ENCODE data around the gene OTOG.

OTOG gene

GRCh38 chr11:17573526-17573925, 26.5 kb downstream of the OTOG start:
- no peak overlapping the region for H3K27ac ChIP-seq (ENCODE audit: low read depth, low read length)
- no peaks in the 10 kb centered on the region for H3F3A ChIP-seq (ENCODE audit: insufficient read depth)
- no peak overlapping the region for H2AFZ ChIP-seq (ENCODE audit: low read depth, low read length, severe bottlenecking)
- no peaks in the 10 kb centered on the region for H3K36me3 ChIP-seq (ENCODE audit: low read length)
- H4K20me1 ChIP-seq (ENCODE audit: low read depth, low read length) = no peaks in the 10 kb centered on the region
- H3K9me2 ChIP-seq (replicated peaks; ENCODE audit: insufficient read depth, low read length) = no peaks in the 10 kb centered on the region
- H3K9me3 ChIP-seq (ENCODE audit: insufficient read depth, low read length) = no peaks in the 10 kb centered on the region
- H3K27me3 ChIP-seq (ENCODE audit: low read length) = no peaks in the 10 kb centered on the region
- TF ChIP-seq EZH2phosphoT487 (conservative IDR thresholded peaks at IDR 0.05; ENCODE audit: low read length) (no peak), CTCF (IDR thresholded peaks at IDR 0.05; ENCODE audit: insufficient read depth, low read length, poor library complexity, severe bottlenecking) (no peak)
- no peak overlapping the region for H3K9ac ChIP-seq (ENCODE audit: low read length)
- H3K4me2 ChIP-seq (ENCODE audit: low read depth, low read length, poor library complexity, severe bottlenecking) = no peak overlapping the region
- no peak overlapping the region for H3K4me3 ChIP-seq (ENCODE audit: insufficient read depth, low read length, poor library complexity, severe bottlenecking)
- no peaks in the 10 kb centered on the region for H3K79me2 ChIP-seq (ENCODE audit: insufficient read depth, low read length)

GRCh38 chr11:17574141-17575091, 27.4 kb downstream of the OTOG start:
- no peak overlapping the region for H2AFZ ChIP-seq (ENCODE audit: low read depth, low read length, severe bottlenecking)
- H3K9ac ChIP-seq (ENCODE audit: low read length) = no peak overlapping the region
- no peak overlapping the region for H3K4me3 ChIP-seq (ENCODE audit: insufficient read depth, low read length, poor library complexity, severe bottlenecking)
- H3K27ac ChIP-seq (ENCODE audit: low read depth, low read length) = no peak overlapping the region
- no peak overlapping the region for H3K4me2 ChIP-seq (ENCODE audit: low read depth, low read length, poor library complexity, severe bottlenecking)
- H3K79me2 ChIP-seq (ENCODE audit: insufficient read depth, low read length) = no peaks in the 10 kb centered on the region
- no peaks in the 10 kb centered on the region for H3K27me3 ChIP-seq (ENCODE audit: low read length)
- no peaks in the 10 kb centered on the region for H3K9me3 ChIP-seq (ENCODE audit: insufficient read depth, low read length)
- TF ChIP-seq CTCF (IDR thresholded peaks at IDR 0.05; ENCODE audit: insufficient read depth, low read length, poor library complexity, severe bottlenecking) (no peak), EZH2phosphoT487 (conservative IDR thresholded peaks at IDR 0.05; ENCODE audit: low read length) (no peak)
- no peaks in the 10 kb centered on the region for H3K36me3 ChIP-seq (ENCODE audit: low read length)
- H4K20me1 ChIP-seq (ENCODE audit: low read depth, low read length) = no peaks in the 10 kb centered on the region
- H3F3A ChIP-seq (ENCODE audit: insufficient read depth) = no peaks in the 10 kb centered on the region
- no peaks in the 10 kb centered on the region for H3K9me2 ChIP-seq (replicated peaks; ENCODE audit: insufficient read depth, low read length)

DNA sequence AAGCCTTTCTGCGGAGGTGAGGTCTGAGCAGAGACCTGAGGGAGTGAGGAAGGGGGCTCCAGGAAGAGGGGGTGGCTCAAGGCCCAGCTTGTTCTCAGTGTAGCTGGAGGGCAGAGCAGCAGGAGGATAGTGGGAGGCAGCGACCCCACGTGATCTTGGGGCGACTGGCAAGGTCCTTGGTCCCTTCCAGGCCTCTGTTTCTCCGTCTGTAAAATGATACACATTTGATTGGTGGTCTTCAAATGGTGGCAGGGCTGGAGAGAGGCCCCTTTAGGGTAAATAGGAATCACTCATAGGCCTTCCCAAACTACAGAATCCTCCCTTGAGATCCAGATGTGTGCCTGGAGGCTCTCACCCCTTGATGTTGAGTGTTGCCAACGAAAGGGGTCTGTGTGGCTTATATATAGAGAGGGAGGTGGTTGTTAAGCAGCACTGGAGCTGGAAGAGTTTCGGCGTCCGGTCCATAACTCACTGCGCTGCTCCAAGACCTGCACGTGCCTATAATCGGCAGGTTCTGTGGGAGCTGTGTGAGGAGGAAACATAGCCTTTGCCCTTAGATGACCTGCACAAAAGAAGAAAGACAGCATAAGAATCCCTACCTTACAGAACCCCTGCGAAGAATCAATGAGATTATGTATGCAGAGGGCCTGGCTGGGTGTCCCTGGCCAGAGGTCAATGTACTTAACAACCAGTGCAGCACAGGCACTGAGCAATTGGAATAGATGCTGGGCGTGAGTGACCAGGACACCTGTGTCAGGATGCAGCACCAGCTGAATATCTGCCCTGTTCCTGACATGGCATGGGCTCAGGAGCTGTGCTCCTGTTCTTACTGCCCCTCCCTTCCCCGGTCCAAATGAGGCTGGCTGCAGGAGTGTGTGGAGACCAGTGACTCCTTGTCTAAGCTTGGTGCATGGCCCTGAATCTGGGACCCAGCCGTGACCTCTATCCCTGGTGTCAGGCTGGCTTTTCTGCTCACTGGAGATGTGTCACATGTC, 28.7 kb downstream of the OTOG start:
- TF ChIP-seq EZH2phosphoT487 (conservative IDR thresholded peaks at IDR 0.05; ENCODE audit: low read length) = no peak
- no peak for TF ChIP-seq CTCF (IDR thresholded peaks at IDR 0.05; ENCODE audit: insufficient read depth, low read length, poor library complexity, severe bottlenecking)
- H4K20me1 ChIP-seq (ENCODE audit: low read depth, low read length) = no peaks in the 10 kb centered on the region

More for the DNA sequence above, 28.7 kb downstream of the OTOG start:
- no peak overlapping the region for H3K9ac ChIP-seq (ENCODE audit: low read length)
- H3K27me3 ChIP-seq (ENCODE audit: low read length) = no peaks in the 10 kb centered on the region
- no peaks in the 10 kb centered on the region for H3K9me2 ChIP-seq (replicated peaks; ENCODE audit: insufficient read depth, low read length)
- H2AFZ ChIP-seq (ENCODE audit: low read depth, low read length, severe bottlenecking) = no peak overlapping the region
- no peaks in the 10 kb centered on the region for H3K79me2 ChIP-seq (ENCODE audit: insufficient read depth, low read length)
- H3K4me3 ChIP-seq (ENCODE audit: insufficient read depth, low read length, poor library complexity, severe bottlenecking) = no peak overlapping the region
- no peaks in the 10 kb centered on the region for H3K36me3 ChIP-seq (ENCODE audit: low read length)
- no peak overlapping the region for H3K27ac ChIP-seq (ENCODE audit: low read depth, low read length)
- H3K4me2 ChIP-seq (ENCODE audit: low read depth, low read length, poor library complexity, severe bottlenecking) = no peak overlapping the region
- no peaks in the 10 kb centered on the region for H3K9me3 ChIP-seq (ENCODE audit: insufficient read depth, low read length)
- H3F3A ChIP-seq (ENCODE audit: insufficient read depth) = no peaks in the 10 kb centered on the region

Measured in SU-DHL-6 (cell line).